ENCODE measurements around the gene EPHB3.
"Not testable (repeated sequence)": the region's sequence is repeated elsewhere in the genome, so short reads cannot be mapped to it uniquely, and the experiment has no call there.

EPHB3 gene

DNA sequence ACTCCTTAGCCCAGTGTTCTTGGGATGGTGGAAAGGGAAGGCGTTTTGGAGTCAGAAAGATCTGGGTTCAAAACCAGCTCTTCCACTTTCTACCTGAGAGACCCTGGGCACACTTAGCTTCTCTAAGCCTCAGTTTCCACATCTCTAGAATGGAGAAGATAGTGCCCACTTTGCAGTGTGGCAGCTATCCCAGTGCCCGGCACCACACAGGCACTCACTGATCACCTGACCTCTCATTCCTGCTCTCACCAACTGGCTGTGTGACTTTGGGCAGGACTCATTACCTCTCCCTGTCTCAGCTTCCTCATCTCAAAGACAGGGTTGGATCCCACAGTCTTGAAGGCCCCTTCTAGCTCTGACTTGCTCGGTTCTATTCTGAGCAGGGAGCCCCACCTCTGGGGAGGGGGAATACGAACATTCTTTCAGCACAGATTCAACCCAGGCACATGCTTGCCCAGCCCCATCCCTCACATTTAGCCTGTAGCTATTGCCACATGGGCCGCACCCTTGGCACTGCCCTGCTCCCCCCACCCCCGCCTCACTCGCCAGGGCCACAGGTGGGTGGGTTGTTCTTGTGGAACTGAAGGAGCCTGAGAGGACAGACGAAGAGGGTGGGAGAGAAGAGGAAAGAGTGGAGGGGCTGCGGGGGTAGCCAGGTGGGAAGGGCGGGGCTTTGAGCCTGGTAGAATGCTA, 39.2 kb downstream of the EPHB3 start:
- no peak for DNase-seq (ENCODE audit: low read depth)

DNA sequence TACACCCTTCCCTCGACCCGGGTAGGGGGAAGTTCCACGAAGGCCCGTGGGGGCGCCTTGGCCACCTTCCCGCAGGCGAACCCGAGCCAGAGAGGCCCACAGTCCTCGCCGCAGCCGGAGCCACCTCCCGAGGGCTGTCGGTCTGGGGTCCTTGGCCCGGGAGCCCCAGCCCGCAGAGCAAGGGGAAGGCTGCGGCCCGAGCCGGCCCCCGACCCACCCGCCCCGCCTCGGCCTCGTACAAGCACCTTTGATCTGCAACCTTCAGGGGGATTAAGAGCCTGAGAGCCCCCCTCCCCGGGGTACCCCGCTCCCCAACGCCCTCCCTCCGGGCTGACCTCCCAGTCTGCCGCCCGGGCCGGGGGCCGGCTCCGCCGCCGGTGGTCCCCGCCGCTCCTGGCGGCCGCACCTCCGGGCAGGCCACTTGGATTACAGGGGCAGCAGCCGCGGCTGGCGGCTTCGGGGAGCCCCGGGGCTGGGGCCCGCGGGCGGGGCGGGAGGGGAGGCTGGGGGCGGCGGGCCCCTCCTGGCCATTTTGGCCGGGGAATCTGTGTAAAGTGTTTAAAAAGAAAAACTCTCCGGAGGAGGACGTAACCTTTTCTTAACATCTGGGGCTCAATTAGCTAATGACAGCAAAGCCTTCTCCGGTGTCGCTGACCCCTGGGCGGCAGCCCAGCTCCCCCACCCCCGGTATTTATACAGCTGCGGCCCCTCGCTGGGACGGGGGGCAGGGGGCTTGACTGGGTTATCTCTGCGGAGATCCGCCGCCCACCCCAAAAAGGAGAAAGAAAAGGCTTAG, 40.2 kb downstream of the EPHB3 start:
- no peak for DNase-seq (ENCODE audit: low read depth)

DNA sequence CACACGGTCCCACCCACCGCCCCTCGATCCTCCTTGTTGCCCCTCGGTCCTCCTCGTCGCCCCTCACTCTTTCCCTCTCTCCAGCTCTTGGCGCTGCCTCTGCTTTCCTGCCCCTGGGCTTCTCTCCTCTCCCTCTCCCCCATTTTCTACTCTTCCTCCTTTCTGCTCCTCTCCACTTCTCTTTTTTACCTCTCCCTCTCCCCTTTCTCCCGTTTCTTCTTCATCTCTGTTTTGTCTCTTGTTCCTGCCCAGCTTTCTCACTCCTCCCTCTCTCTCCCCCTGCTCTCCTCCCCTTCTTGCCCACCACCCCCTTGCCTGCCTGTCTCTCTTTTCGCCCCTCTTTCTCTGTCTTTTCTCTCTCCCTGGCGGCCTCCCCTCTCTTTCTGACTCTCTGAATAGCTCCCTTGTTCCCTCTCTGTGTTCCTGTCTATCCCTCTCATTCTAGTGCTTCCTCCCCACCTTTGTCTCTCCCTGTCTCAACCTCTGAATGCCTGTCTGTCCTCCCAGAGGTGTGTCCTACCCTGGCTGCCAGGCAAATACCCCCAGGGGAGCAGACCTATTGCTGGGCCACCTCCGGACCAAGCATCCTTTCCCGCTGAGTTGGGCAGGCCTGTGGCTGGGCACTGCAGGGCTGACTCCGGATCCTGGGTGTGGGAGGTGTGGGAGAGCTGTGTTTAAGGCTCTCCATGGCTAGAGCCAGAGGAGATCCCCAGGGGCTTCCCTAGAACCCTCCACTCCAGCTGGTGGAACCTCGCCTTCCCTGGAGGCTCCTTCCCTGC, 41.0 kb downstream of the EPHB3 start:
- no peak for DNase-seq (ENCODE audit: low read depth)

DNA sequence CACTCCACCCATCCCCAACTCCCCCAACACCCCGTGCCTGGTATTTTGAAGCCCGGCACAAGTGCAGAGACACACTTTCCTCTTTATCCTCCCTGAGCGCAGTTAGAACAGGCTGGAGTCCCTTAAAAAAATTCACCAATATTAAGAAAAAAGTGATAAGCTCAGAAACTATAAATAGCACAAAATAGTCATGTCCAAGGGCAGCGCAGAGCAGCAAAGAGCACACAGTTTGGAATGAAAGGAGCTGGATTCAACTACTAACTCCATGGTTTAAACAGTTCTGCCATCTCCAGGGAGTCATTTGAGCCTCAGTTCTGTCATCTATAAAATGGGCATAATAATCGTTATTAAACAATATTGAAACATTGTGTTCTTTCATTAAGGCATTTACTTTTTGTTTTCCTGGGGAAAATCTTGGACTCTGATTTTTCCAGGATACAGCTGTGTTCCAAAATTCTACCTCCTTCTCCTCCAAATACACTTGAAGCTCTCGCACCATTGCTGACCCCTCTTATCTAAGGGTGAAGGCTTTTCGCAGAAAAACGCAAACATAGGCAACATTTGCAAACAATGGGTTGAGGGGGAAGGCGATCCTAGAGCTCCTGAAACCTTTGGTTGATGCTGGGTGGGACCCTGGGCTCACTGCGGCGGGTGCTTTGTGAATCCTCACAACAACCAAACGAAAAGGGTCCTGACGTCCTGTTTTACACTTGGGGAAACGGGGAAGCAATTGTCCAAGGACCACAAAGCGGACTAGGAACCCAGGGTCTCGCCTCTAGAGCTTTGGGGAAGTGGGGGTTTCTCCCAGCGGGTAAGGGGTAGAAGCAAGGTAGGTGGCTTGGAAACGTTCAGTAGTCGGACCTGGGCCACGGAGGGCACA, 41.8 kb downstream of the EPHB3 start:
- no peak for DNase-seq (ENCODE audit: low read depth)

DNA sequence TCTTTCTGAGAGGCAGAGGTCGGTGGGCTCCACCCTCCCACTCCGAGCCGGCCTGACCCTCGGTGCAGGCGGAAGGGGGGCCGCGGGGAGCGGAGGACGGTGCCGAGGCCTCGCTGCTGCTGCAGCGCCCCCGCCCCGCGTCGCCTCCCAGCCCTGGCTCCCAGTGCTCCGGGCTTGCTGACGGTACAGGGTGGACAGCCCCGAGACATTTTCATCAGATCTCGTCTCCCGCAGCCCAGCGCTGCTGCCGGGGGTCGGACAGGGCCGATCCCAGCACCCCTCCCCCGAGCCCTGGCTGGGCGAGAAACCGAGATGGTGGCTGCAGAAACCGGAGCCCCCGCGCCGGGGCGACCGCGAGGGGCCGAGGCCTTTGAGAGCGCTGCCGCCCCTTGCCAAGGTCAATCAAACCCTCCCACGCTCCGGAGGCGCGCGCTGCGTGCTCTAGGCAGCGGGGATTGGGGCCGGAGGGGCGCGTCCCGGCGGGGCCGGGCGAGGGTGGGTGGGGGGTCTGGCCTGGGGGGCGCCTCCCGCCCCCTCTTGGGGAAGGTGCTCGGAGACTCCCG, 42.5 kb downstream of the EPHB3 start:
- DNase-seq (ENCODE audit: low read depth) = no peak

DNA sequence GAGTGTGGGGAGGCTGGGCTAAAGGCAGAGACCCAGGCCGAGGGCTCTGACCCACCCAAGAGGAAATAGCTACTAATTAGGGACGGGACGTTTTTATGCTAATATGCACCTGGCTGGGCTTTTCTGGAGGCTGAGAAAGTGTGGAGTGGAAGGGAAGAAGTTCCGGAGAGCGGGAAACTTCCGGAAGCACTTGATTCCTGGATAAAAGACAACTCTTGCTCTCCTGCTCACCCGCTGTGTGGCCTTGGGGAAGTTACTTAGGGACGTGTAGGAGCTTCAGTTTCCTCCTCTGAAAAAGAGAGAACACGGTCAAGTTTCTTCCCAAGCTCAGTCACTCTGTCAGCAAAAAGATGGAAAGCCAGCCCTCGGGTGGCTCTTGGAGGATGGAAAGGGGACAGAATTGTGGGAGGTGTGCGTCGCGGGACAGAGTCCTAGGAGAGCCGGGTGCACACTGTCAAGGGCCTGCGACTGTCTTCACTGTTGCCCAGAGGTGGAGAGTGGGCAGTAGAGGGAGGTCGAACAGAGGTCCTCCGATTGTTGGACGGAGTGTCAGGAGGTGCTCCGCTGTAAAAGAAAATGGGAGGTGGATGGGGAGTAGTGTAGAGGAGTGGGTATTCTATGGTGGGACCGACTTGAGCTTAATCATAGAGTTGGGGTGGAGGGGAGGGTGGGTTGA, 43.2 kb downstream of the EPHB3 start:
- DNase-seq (ENCODE audit: low read depth) = no peak

DNA sequence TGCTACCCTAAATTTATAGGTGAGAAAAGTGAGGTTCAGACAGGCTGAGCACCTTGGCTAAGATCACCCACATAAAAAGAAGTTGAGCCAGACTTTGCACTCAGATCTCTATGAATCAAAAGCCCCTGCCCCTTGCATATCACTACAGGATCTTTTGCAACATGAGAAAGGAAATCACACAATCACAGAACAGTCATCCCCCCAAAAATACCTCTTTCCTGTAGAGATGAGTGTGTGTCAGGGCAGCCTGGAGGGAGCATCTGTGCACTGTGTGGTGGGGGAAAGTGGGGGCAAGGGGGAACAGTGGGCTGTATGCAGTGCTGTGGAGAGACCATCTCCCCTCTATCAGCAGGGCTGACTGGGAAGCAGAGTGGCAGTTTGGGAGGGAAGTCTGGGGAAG, 46.6 kb downstream of the EPHB3 start:
- DNase-seq (ENCODE audit: low read depth) = no peak

DNA sequence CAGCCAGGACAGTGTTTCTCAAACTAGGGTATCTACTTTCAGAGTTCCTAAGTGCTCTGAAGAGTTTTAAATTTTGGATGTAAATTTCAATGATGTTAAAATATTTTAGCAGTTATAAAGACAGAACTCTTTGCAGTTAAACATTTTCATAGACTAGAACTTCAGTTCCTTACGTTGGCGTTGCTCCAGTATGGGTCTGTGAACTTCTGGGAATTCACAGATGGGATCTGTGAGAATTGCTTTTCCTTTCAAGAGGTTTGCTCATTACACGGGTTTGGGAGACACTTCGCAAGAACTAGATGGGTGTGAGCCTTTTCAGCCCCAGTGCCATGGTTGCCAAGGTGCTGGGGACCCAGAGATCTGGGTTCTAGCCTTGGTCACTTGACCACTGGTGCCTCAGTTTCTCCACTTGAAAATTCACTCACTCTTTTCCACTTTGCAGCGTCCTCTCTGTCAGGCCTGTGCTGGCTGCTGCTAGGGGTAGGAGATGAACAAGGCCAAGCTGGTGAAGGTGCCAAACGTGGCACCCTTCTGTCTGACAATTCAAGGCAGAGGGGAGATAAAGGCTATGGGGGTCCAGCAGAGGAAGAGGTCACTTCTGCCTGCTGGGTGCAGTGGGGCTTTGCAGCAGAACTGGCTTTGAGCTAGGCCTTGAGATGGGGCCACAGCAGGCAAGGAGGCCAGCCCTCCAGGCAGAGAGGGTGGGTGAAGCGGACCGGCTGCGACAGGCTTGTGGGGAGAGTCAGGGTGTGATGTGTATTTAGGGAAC, 48.1 kb downstream of the EPHB3 start:
- no peak for DNase-seq (ENCODE audit: low read depth)

DNA sequence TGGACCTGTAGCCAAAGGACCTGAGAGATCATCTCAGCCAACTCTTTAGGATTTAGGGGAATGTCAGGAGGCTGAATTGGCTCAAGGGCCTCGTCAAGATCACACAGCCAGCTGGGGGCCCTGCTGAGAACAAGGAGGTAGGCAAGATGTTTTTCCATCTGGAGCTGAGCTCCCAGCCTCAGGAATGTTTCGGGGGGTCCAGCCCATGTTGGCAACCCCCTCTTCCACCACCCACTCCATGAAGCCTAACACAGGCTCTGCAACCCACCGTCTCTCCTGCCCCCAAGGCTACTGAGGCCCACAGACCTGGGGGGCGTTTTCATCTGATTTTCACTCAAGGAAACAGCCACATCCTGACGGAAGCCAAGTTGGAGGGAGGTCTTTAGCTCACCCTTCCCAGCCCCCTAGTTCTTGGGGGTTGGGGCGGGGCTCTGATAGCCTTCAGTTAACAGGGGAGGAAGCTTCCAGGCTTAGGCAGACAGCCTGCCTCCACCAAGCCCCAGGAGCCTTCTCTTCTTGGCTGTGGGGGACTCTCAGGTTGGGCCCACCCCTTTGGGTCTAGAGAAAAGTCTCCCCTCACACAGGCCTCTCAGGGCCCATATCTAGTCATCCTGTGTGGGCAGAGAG, 48.8 kb downstream of the EPHB3 start:
- DNase-seq (ENCODE audit: low read depth) = no peak

DNA sequence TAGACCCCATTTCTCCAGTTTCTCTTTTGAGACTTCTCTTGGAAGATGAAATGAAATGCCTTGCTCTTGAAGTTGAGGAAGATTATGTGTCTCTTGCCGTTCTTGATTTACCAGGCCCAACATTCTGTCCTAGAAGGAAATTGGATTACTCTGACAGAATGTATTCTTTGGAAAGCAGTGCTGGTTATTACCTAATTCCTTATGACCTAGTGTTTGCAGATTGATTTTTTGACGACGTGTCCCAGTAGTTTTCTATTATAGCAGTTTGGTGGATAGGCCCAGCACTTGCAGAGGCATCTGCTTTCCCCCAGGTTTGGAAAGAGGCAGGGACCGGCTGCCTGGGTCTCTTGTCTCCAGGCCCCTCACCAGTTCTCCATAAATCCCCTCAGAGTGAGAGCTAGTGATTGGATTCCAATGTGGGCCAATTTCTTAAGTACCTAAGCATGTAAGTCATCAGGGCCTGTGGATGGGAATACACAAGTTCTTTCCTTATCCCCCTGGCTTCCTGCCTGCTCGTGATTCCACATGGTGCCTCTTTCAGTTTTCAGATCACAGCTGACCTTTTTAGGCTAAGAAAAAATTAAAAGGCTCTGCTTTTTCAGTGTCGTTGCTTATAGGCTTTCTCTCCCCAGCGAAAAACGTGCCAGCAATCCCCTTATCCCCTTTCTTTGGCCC, 50.2 kb downstream of the EPHB3 start:
- no peak for DNase-seq (ENCODE audit: low read depth)

DNA sequence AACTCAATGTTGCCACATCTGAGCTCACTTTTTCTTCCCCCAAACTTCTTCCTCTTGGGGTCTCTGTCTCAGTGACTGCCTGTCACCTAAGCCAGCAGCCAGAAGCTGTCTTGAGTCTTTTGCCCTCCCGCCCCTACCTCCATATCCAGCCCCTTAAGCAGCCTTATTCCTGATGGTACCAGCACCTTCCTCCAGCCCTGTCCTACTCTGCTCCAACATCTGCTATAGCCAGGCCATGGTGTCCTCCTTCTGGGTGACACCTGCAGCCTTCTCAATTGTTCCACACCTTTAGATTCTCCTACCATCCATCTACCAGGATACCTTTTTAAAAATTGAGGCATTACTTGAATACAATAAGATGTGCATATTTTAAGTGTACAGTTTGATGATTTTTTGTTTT, 53.8 kb downstream of the EPHB3 start:
- no peak for DNase-seq (ENCODE audit: low read depth)

DNA sequence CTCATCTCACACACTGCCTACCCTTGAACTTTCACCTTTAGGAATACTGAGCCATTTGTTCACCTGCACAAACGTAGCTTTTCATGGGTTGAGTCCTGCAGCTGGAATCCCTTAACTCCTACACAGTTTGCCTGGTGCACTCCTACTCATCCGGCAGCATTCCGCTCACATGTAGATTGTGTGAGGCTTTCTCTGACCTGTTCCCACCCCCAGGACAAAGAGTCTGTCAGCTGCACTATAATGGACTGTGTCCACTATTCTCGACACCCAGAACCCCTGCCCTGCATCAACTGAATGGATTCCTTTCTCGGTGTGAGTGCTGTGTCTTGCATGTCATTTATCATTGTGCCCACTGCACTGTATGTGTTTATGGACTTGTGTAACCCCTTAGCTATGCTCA, 54.9 kb downstream of the EPHB3 start:
- DNase-seq (ENCODE audit: low read depth) = no peak

DNA sequence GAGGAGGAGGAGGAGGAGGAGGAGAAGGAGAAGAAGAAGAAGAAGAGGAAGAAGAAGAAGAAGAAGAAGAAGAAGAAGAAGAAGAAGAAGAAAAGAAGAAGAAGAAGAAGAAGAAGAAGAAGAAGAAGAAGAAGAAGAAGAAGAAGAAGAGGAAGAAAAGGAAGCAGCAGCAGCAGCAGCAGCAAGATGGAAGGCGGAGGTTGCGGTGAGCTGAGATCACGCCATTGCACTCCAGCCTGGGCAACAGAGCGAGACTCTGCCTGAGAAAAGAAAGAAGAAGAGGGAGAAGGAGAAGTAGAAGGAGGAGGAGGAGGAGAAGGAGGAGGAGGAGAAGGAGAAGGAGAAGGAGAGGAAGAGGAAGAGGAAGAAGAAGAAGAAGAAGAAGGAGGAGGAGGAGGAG, 55.7 kb downstream of the EPHB3 start:
- not testable (repeated sequence) for DNase-seq (ENCODE audit: low read depth)

DNA sequence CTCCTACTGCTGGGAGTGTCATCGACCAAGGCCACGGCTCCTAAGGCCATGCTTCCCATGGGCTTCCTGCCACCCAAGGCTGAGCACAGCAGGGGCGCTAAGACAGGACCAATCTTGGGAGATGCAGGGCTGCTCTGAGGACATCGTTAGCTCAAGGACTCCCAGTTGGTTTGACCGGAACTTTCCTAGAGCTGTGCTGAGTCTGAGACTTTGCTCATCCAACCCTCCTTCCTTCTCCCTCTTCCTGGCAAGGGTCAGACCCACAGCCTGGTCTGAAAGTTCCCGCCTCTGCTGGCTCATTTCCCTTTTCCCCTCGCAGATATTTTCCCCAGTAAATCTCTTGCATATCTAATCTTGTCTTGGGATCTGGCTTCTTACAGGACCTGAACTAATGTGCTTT, 57.2 kb downstream of the EPHB3 start:
- DNase-seq (ENCODE audit: low read depth) = no peak

DNA sequence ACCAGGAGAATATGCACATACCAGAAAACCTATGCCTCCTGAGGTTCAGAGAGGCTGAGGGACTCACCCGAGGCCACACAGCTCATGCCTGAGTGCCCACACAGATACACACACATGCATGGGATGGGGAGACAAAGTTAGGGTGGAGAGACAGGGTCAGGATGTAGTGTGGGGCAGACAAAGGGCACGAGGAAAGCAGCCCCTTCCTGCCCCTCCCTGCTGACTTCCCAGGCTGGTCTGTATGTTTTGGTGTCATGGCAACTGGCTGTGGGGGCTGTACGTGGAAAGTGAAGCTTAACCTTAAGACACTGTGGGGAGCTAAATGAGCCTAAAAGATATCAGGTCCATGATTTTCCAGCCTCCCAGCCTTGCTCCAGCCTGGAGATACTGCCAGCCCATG, 57.8 kb downstream of the EPHB3 start:
- no peak for DNase-seq (ENCODE audit: low read depth)

DNA sequence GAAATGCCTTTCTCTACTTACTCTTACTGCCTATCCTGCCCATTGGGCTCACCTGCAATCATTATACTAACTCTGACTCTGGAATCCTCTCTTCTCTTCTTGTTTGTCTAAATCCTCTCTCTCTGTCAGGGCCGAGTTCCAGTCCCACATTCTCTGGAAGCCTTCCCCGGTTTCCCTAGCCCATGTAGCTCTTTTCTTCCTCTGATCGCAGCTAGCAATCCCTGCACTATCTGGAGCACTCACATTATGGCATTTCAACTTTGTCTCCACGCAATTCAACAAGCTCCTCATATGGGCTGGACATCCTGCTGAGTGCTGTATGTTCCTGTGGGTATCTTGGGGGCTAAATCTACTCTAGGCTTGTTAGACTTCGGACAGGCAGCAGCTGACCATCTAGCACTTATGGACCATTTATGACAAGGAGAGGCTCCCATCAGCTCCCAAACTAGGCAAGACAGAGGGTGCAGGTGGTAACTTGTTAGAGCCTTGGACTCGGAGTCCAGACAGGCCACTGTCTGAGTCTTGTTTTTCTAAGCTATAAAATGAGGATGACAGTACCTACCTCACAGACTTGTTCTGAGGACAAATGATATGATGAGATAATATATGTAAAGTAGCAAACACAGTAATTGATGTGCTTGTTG, 58.3 kb downstream of the EPHB3 start:
- DNase-seq (ENCODE audit: low read depth) = no peak

DNA sequence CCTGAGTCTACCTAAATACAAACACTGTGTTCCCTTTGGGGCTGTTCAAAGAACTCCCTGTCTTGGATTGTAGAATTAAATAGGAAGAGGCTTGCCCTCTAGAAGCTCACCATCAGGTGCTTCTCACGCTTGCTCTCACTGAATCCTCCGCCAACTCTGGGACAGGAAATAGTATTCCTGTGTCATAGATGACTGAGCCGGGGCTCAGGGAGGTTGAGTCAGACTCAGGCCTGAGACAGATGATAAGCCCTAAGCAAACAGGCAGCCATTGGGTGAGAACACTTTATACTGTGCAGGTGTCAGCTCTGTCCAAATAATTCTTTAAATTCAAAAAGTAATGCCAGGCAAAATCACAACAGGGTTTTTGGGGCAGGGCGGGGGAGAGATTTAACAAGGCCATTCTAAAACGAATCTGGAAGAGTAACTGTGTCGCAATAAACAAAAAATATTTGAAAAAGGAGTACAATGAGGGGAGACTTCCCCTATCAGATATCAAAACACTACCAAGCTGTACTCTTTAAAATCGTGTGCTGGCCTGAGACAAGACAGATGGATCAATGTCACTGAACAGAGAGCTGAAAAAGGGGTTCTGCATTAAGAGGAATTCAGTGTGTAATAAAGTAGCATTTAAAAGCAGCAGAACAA, 59.0 kb downstream of the EPHB3 start:
- DNase-seq (ENCODE audit: low read depth) = no peak

DNA sequence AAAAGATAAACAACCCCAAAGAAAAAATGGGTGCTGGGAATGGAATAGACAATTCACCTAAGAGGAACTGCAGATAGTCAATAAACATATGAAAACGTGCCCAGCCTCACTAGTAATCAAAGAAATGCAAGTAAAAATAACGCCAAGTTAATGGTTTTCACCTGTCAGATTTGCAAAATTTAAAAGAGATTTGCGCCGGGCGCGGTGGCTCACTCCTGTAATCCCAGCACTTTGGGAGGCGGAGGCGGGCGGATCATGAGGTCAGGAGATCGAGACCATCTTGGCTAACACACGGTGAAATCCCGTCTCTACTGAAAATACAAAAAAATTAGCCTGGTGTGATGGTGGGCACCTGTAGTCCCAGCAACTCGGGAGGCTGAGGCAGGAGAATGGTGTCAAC, 60.6 kb downstream of the EPHB3 start:
- DNase-seq (ENCODE audit: low read depth) = not testable (repeated sequence)

Data from T follicular helper cell (primary cell).